HG02610 (cell line): ENCODE data around the gene RHCE.
"Not testable (repeated sequence)": the region's sequence is repeated elsewhere in the genome, so short reads cannot be mapped to it uniquely, and the experiment has no call there.

Source experiments
- ATAC-seq: cut with Tn5 transposase; IDR thresholded peaks from one replicate; pipeline ENCODE4 v1.9.1; 2021; ENCODE audit warnings: mild to moderate bottlenecking, moderate library complexity; ENCODE audit not compliant: unreplicated experiment

The RHCE gene

GRCh38 chr1:25349606-25350005, 71.0 kb downstream of the RHCE start:
- no peak for ATAC-seq

GRCh38 chr1:25347556-25347955, 73.1 kb downstream of the RHCE start:
- no peak for ATAC-seq

- no peak for ATAC-seq
These were observed 76.8 kb downstream of the RHCE start for GRCh38 chr1:25343872-25344271.

- no peak for ATAC-seq
These were observed 77.8 kb downstream of the RHCE start for GRCh38 chr1:25342846-25343245.

GRCh38 chr1:25341746-25342145, 78.9 kb downstream of the RHCE start:
- ATAC-seq = no peak

- ATAC-seq = no peak
These were observed 81.6 kb downstream of the RHCE start for GRCh38 chr1:25338986-25339385.

- peak; percentile 59 for ATAC-seq
These were observed 82.2 kb downstream of the RHCE start, which contains the start of gene TMEM50A for GRCh38 chr1:25338188-25338981. Gene TMEM50A (plus strand): TSS chr1:25338334. CDS start chr1:25340487, 2,153 bp downstream.

GRCh38 chr1:25337483-25338187, 83.0 kb downstream of the RHCE start:
- peak; percentile 44 for ATAC-seq

- ATAC-seq = peak; percentile 35
These were observed 83.7 kb downstream of the RHCE start for GRCh38 chr1:25336922-25337354.

- not testable (repeated sequence) for ATAC-seq
These were observed 90.7 kb downstream of the RHCE start for GRCh38 chr1:25329950-25330349.

- ATAC-seq = not testable (repeated sequence)
These were observed 91.3 kb downstream of the RHCE start for GRCh38 chr1:25329336-25329735.

GRCh38 chr1:25328791-25329185, 91.8 kb downstream of the RHCE start:
- ATAC-seq = not testable (repeated sequence)

- not testable (repeated sequence) for ATAC-seq
These were observed 92.5 kb downstream of the RHCE start for GRCh38 chr1:25327864-25328790.

GRCh38 chr1:25324407-25324806, 96.2 kb downstream of the RHCE start:
- ATAC-seq = not testable (repeated sequence)

GRCh38 chr1:25322127-25322526, 98.5 kb downstream of the RHCE start:
- not testable (repeated sequence) for ATAC-seq

GRCh38 chr1:25320314-25320938, 100.2 kb downstream of the RHCE start:
- ATAC-seq = not testable (repeated sequence)

- not testable (repeated sequence) for ATAC-seq
These were observed 107.7 kb downstream of the RHCE start for GRCh38 chr1:25312806-25313470.
